NK-92 (cell line): Measurements from ENCODE around the gene UBR7.
"Not testable (repeated sequence)": the region's sequence is repeated elsewhere in the genome, so short reads cannot be mapped to it uniquely, and the experiment has no call there.

Experiments
- DNase-seq: peaks from one replicate; lab custom pipeline; 2025; ENCODE audit not compliant: unreplicated experiment; lab: John Stamatoyannopoulos, UW

UBR7 gene

DNA sequence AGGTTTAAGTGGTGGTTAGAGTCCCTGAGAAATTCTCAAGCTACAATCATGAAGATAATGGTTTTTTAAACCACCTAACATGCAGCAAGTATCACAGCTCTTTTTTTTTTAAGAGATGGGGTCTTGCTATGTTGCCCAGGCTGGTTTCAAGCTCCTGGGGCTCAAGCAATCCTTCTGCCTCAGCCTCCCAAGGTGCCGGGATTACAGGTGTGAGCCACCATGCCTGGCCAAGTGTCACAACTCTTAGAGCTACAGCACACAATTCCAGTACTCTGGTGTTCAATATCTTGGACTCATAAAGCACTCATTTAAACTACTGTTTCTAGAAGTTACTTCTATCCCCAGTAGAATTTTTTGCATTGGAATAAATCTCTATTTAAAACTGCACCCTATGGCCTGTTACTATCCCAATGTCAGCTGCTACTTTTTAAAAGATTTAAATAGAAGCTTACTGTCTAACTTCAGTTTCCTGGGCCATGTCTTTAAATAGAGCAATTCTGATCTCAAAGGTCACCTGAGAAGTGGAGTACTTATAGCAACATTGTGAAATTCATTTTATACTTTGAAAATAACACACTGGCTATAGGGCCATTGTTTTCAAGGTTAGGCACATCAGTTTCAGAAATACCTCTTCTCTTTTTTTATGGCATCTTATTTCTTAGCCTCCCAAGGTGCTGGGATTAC, 11.6 kb upstream of the UBR7 start:
- no peak for DNase-seq

DNA sequence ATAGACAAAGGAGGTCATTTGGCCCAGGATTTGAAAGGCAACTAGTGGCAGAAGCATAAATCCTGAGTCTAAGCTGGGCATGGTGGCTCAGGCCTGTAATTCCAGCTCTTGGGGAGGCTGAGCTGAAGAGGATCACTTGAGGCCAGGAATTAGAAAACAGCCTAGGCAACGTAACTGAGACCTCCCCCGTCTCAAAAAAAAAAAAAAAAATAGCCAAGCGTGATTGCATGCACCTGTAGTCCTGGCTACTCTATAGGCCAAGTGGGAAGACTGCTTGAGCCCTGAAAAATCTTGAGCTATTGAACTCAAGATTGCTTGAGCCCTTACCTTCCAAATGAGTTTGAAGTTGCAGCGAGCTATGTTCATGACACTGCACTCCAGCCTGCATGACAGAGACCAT, 8.0 kb upstream of the UBR7 start:
- no peak for DNase-seq

DNA sequence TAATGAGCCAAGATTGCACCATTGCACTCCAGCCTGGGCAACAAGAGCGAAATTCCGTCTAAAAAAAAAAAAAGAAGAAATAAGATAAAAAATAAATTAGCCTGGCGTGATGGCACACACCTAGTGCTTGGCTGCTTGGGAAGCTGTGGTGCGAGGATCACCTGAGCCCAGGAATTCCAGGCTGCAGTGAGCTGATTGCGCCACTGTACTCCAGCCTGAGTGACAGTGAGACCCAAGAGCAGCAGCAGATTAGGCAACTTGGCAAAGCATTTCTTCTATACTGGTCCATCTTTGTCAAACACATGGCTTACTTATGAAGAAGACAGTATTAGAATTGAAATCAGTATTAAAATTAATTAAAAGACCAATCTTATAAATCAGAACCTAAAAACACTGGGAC, 6.5 kb upstream of the UBR7 start:
- DNase-seq, result no peak

DNA sequence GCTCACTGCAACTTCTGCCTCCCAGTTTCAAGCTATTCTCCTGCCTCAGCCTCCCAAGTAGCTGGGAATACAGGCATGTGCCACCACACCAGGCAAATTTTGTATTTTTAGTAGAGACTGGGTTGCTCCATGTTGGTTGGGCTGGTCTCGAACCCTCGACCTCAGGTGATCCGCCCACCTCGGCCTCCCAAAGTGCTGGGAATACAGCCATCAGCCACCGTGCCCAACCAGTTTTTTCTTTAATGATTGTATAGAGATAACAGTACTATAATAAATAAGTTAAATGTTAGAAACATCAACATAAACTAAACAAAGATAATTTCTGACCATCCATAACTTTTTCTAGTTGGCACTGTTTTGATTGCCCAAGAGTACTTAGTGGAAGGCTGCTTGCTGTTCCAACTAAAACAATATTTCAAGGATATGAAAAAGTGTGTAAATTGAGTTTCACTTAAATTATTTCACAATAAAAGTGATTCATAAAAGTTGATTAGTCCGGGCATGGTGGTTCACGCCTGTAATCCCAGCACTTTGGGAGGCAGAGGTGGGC, 5.8 kb upstream of the UBR7 start:
- DNase-seq, result no peak

DNA sequence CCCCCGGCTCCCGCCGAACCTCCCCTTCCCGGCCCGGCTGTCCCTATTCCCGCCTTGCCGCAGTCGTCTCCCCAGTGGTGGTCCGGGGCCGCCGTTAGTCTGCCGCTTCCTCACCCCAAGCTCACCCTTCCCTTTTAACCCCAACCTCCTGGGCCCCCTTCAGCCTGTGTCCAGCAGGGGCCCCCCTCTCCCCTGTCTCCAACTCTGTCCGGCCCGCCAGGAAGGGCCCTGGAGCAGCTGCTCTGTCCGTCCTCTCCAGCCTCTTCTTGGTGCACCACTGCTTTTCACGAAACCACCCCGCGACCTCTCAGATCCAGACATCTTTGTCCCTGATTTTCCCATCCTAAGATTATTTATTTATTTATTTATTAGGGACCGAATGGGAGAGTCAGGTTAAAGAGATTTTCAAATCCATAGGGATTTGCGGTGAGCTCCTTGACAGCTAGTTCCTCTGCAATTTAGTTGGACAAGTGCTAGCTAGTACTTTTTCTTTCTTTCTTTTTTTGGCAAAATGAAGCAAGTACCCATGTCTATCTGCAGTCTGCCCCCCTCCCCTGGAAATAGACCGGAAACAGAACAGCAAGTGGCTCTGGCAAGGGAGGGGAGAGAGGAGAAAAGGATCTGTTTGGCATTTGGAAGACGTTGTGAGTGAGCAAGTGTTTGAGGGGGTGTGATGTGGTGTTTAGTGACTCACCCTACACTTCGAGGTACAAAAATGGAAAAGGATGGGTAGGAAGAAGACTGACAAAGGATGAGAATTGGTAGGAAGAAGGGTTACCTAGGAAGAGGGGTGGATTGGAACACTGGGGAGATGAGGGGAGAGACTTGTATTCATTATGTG, 632 bp downstream of the UBR7 start:
- DNase-seq, result no peak

DNA sequence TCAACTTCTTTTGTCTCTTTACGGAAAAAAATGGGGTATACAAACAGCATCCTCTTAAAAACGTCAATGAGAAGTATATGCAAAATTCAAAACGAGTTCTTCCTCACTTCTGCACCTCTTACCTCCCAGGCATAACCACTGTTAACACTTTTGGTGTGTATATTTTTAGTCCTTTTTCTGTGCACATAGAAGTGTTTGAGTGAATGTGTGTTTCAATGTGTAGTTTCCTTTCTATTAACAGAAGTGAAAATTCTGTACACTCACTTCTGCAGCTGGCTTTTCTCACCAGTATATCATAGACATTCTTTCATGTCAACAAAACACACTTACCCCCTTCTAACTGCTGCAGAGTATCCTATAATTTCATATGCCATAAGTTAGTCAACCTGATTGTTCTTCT, 5.4 kb downstream of the UBR7 start:
- DNase-seq, result no peak

DNA sequence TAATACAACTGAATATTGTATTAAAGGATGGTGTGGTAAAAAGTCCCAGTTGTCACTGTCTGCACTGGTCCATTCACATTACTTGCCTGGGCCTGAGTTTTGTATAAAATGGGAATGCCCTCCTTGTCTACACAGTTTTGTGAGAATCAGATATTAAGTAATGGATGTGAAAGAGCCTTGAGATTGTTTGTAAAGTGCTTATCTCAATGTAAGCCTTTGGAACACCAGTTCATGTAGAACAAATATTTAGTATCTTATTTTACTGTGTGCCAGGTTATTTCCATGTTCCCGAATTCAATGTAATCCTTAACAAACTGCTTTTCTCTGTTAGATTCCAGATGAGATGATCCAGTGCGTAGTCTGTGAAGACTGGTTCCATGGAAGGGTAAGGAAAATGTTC, 7.5 kb downstream of the UBR7 start:
- DNase-seq, result no peak

DNA sequence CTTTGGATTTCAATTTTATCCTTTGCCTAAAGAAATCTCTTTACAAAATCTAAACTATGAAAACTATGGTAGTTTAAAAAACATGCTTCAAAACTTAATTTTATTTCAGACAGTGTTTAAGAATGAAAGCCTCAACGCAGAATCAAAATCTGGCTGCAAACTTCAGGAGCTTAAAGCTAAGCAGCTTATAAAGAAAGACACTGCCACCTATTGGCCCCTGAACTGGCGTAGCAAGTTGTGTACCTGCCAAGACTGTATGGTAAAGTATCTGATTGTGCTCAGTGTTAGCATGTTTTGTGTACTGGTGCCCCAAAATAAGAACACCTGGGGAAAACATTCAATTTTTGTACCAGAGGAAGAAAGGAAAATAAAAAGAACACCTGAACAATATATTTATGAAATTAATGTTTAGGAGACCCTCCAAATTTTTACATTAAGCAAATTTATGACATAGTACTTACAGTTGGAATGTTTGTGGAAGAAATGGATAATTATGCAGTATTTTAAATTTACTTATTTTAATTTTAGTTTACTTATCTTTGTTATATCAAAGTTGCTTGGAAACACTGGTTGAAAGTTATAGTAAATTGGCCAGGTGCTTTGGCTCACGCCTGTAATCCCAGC, 12.2 kb downstream of the UBR7 start:
- DNase-seq, result no peak

DNA sequence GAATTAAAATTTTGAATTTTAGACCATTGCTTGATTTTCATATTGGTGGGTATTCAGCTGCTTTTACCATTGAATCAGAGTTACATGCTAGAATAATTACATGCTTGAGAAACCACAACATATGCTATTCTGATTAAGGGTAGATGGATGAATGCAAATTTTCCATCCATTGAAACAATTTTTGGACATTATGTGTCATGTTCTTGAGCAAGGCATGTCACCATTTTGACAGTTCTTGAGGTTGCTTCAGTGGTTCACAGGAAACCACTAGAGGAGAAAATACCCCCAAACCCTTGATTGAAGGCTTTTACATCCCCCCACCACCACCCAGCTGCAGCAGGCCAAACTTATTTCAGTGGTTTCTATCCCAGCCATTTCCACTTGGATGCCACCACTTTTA, 13.5 kb downstream of the UBR7 start:
- no peak for DNase-seq

DNA sequence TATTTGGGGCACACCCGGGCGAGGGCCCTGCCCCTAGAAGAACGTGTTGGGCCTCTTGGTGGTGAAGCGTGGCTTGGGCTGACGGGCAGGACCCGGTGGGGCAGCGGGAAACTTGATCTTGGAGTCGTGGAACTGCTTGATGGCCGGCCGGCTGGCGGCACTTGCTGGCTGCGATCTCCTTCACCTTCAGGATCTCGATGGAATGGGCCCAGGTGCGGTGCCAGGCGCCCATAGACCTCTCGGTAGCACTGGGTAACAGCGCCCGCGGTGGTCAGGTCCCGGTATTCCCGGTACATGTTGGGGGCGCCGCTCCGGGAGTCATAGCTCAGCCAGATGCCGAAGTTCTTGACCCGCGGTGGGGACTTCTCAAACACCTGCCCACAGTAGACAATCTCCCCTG, 16.5 kb downstream of the UBR7 start:
- DNase-seq, result no peak

DNA sequence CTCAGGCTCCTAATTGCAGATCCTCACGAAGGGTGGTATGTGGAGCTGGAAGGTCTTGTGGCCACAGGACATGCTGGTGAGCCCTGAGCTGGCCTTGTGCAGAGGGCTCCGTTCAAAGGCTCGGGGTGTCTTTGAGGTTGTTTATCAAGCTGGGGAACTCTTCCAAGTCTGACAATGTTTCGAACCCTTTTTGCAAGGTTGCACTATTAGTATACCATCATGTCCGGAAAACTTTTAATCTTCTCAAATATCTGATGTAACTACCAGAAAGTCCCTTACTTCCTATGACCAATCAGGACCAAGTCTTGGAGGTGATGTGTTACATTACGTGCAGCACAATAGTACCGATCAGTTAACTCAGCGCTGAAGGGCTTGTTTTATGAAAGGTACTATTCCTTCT, 21.5 kb downstream of the UBR7 start:
- DNase-seq, result no peak

DNA sequence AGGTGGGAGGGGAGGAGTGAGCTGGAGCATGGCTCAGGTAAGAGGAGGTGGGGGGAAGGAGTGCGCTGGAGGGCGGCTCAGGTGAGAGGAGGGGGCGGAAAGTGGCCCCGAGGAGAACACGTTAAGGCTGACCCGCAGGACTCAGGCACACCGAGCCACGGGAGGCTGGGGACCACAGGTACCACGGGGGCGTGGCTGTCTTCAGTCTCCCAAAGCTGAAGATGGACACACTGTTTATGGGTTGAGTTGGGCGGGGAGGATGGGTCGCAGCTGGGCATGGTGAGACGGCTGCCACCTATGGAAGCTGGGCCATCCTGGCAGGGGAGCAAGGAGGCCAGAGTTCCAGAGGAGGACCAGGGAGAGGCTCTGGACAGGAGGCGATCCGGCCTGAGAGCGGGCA, 23.5 kb downstream of the UBR7 start:
- DNase-seq, result no peak

DNA sequence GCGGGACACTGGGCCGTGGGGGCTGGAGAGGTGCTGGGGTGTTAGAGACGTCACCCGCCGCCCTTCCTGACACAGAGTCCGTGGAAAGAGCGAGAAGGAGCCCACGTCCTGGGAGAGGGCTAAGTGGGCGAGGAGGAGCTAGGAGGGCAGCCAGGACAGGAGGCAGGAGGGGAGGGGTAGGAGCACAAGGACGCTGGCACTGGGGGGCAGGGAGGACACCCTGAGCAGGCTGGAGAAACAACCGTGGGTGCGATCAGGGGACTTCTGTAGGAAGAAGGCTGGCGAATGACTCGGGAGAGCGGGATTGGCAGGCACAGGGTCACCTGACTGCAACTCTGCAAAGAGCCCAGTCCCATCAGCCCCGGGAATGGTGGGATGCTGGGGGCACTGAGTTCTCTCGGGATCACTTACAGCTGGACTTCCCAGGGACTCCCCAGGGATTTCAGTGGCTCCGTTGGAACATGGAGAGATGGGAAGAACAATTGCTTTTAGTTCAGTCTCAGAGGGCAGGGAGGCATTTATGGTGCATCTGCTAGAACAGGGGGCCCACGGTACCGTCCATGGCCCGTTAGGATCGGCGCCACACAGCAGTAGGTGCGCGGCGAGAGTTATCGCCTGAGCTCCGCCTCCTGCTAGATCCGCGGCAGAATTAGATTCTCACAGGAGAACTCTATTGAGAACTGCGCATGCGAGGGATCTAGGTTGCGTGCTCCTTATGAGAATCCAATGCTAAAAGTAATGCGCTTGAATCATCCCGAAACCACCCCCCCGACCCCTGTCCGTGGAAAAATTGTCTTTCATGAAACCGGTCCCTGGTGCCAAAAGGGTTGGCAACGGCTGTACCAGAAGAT, 24.3 kb downstream of the UBR7 start:
- no peak for DNase-seq

DNA sequence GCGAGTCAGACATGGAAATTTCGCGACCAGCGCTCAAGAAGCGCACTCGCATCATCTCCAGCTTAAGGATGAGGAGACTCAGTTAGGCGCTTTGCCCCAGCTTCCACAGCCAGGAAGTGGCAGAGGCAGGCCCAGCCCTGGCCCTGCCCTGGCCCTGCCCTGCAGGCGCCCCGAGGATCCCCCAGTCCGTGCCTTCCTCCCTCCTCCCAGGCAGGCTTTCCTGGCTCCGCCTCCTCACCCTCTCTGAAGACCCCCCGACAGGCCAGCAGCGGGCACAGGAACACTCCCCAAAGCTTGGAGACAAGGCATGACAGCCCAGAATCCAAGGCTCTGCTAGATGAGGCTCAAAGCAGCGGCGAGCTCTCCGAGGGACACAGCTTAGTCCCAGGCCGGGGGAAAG, 25.1 kb downstream of the UBR7 start:
- no peak for DNase-seq

DNA sequence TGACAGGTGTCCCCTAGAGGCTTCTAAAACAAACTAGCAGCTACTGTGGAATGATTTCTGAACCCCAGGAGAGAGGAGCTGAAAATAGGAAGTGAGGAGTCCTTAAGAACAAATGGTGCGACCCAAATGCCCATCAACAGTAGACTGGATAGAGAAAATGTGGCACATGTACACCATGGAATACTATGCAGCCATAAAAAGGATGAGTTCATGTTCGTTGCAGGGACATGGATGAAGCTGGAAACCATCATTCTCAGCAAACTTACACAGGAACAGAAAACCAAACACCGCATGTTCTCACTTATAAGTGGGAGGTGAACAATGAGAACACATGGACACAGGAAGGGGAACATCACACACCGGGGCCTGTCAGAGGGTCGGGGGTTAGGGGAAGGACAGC, 26.0 kb downstream of the UBR7 start:
- not testable (repeated sequence) for DNase-seq

DNA sequence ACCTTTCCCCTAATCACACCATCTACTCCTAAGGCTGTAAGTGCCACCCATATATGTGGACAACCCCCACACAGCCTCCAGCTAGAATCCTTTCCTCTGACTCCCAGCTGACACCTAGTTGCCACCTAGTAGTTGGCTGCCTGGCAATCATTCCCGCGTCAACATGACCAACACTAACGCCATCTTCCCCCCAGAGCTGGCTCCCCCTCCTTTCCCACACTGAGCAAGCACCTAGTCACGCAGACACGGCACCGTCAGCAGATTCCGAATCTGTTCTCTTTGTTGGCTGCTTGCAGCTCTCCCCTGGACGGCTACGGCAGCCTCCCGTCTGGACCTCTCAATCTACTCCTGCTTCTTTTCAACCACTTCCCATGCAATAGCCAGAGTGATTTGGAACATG, 27.7 kb downstream of the UBR7 start:
- no peak for DNase-seq

DNA sequence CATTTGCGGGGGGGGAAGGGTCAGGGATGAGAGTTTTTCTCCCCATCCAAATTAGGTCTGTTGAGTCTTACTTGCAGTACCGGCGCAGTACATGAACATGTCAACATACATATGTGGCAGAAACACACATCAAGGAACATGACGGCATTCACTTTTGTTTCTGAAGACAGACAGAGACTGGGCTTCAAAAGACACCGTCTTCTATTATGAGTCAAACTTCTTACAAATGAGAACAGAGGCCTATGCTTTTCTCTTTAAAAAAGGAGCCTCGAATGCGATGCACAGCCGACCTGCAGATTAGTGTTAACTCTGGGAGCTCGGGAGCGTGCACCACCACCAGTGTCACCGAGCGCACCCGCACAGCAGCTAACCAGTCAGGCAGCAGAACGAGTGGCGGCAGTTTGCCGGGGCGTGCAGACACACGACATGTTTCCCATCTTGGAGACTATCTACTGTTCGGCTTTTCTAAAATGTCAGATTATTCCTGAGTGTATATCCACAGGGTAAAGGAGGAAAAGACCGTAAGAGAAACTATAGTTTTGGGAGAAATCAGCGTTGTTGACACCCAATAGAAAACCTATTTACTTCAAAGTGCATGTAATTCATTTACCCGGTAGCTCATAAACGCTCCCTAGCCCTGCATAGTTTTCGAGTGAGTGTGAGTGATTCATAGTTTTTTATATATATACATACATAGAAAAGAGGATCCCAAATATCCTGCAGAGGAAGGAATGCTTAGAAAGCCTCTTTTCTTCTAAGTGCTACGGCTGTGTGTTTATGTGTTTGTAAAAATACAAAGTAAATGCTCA, 33.0 kb downstream of the UBR7 start:
- DNase-seq, result no peak

DNA sequence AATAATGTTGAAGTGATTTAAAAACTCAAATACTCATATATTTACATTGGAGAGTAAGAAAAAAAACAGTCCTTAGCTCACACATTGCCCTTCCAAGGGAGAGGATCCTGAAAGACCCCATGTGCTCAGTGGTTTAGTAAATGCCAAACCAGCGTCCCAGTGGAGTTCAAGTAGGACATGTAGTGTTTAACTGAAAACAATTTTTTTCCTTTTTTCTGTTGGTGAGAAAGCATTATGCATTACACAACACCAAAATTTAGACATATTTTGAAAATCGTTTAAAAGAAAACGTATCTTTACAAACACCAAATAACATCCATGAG, 33.6 kb downstream of the UBR7 start:
- no peak for DNase-seq

DNA sequence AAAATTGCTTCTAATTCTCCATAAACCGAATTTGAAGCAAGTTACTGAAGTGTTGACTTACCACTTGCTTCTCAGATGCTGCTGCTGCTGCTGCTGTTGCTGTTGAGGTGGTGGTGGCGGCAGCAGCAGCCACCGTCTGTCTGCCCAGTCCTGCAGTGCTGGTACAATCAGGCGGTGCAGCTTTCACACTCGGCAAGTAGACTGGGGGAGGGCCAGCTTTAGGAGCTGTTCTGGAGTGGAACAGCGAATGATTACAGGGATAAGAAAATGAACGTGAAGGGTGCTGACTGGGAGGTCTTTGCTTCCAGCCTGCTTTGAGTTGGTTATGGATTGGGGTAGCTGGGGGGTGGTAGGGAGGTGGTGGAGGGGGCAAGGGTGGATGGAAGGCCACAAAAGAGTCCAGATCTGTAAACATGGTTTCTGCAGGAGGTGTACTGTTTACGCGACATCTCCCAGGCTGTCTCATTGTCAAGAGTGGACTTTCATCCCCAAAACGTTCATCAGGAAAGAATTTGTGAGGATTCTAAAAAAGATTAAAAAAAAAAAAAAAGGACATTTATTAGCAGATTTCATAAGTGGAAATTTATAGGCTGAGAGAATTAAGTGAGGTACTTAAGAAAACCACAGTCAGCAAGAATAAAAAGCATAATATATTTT, 38.8 kb downstream of the UBR7 start:
- DNase-seq, result no peak

DNA sequence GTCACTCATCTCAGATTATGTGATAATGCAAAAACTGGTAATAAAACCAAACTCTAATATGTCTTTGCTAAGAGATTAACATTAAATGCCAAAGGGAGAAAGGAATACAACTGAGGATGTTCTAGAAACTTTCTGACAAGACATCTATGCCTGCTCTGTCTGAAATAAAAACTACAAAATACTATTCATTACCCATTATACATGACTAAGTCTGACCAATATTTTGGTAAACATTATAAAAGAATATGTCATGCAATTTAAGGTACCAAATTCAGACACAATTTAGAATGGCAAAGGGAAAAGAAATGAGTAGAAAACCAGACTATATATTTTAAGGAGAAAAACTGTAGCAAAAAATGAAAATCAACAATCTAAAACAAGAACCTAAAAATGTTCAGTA, 39.5 kb downstream of the UBR7 start:
- DNase-seq, result no peak
